Keratinocyte (primary cell): Measurements from ENCODE around the gene UNC13B. TPM values are rescaled to one million over a fixed set of nuclear protein-coding genes. Genes with fewer than 3 reads are reported as not detected.

Experiments
- DNase-seq: peaks from one replicate; pipeline ENCODE4 v3.0.0-alpha.2; 2011; ENCODE audit warnings: low read depth, missing footprints, low spot score
- FAIRE-seq: peaks from 2 replicates; lab custom pipeline; 2011; peaks lifted over from hg19 to GRCh38; lab: Jason Lieb, UNC
- H2AFZ ChIP-seq: 2 replicates; pipeline ENCODE4 v1.6.0; 2012; ENCODE audit warnings: low read length, control low read depth, inconsistent platforms; ENCODE audit not compliant: control insufficient read depth
- H3K27ac ChIP-seq: 2 replicates; pipeline ENCODE4 v1.5.1; 2011; ENCODE audit warnings: low read length; ENCODE audit not compliant: control insufficient read depth, insufficient read depth
- H3K27me3 ChIP-seq: 3 replicates; pipeline ENCODE4 v1.6.0; 2011; ENCODE audit warnings: low read length; ENCODE audit not compliant: control insufficient read depth, insufficient read depth; ENCODE audit errors: extremely low read depth
- H3K36me3 ChIP-seq, 2 experiments: 2 replicates in 1 of 2; 3 replicates in 1 of 2; pipeline ENCODE4 v1.5.1; 2011; ENCODE audit warnings: low read length in 2 of 2, mild to moderate bottlenecking in 1 of 2; ENCODE audit not compliant: control insufficient read depth in 2 of 2, insufficient read depth in 2 of 2; ENCODE audit errors: extremely low read depth in 1 of 2
- H3K4me1 ChIP-seq: 3 replicates; pipeline ENCODE4 v1.5.1; 2011; ENCODE audit warnings: low read length; ENCODE audit not compliant: control insufficient read depth, insufficient read depth; ENCODE audit errors: extremely low read depth
- H3K4me2 ChIP-seq: 3 replicates; pipeline ENCODE4 v1.6.0; 2011; ENCODE audit warnings: low read depth, low read length; ENCODE audit not compliant: control insufficient read depth, insufficient read depth; ENCODE audit errors: extremely low read depth
- H3K4me3 ChIP-seq, 3 experiments: fragments of 200-600 bp in 1 of 3; sonication (generic) in 1 of 3; 2 replicates in 2 of 3; 3 replicates in 1 of 3; pipeline ENCODE4 v1.5.1; 2011 to 2016; ENCODE audit warnings: low read length in 3 of 3, mild to moderate bottlenecking in 3 of 3, control low read depth in 2 of 3, inconsistent platforms in 1 of 3, low read depth in 1 of 3, mixed read lengths in 1 of 3, mixed run types in 1 of 3, moderate library complexity in 1 of 3; ENCODE audit not compliant: control insufficient read depth in 2 of 3, insufficient read depth in 2 of 3; ENCODE audit errors: extremely low read depth in 1 of 3
- H3K79me2 ChIP-seq: 2 replicates; pipeline ENCODE4 v1.6.0; 2012; ENCODE audit warnings: low read length; ENCODE audit not compliant: control insufficient read depth, insufficient read depth
- H3K9ac ChIP-seq: 3 replicates; pipeline ENCODE4 v1.6.0; 2011; ENCODE audit warnings: low read length; ENCODE audit not compliant: control insufficient read depth, insufficient read depth; ENCODE audit errors: extremely low read depth
- H3K9me1 ChIP-seq: 3 replicates; pipeline ENCODE4 v1.6.0; 2011; ENCODE audit warnings: low read length; ENCODE audit not compliant: control insufficient read depth, insufficient read depth; ENCODE audit errors: extremely low read depth
- H3K9me3 ChIP-seq: 2 replicates; pipeline ENCODE4 v1.5.1; 2012; ENCODE audit warnings: low read depth, low read length; ENCODE audit not compliant: control insufficient read depth
- H4K20me1 ChIP-seq: 3 replicates; pipeline ENCODE4 v1.6.0; 2011; ENCODE audit warnings: low read length; ENCODE audit not compliant: control insufficient read depth, insufficient read depth; ENCODE audit errors: extremely low read depth
- CTCF ChIP-seq, 3 experiments: IDR thresholded peaks in 1 of 3; conservative IDR thresholded peaks in 1 of 3; optimal IDR thresholded peaks in 1 of 3; 2 replicates in 2 of 3; 3 replicates in 1 of 3; pipeline versions ENCODE3 to v1.5.1; 2011; ENCODE audit warnings: low read length in 3 of 3, mild to moderate bottlenecking in 3 of 3, moderate library complexity in 2 of 3, control low read depth in 1 of 3, inconsistent platforms in 1 of 3; ENCODE audit not compliant: insufficient read depth in 2 of 3; ENCODE audit errors: extremely low read depth in 1 of 3
- EZH2 ChIP-seq: IDR thresholded peaks from one replicate; pipeline ENCODE4 v1.6.1; 2012; ENCODE audit warnings: inconsistent platforms, mild to moderate bottlenecking, low read length, moderate library complexity
- dilution Hi-C: fragments of 300-500 bp; cut with MboI; formaldehyde crosslinking; loops from one replicate; pipeline ENCODE4 v1.7.0; 2020; ENCODE audit warnings: low sequenced_read_pairs; ENCODE audit not compliant: extremely low pct_ligation_motif_present
- polyA plus RNA-seq, 5 experiments: library from polyadenylated mRNA; depleted of rRNA in 3 of 5; stranded (reverse) in 3 of 5; stranded (forward) in 1 of 5; unstranded in 1 of 5; fragments of >200 nt; gene quantifications; 1 replicate in 1 of 5; 2 replicates in 3 of 5; 3 replicates in 1 of 5; pipeline versions ENCODE4 v1.2.1 to v1.2.3, GENCODE V29; 2011 to 2012; ENCODE audit warnings: missing spikeins in 2 of 5, low read depth in 1 of 5, low replicate concordance in 1 of 5

UNC13B gene
- polyA plus RNA-seq, 1 donor (not counting 4 experiments of a cell fraction or from before 2014, with no cell fraction given), result 9.3 TPM

DNA sequence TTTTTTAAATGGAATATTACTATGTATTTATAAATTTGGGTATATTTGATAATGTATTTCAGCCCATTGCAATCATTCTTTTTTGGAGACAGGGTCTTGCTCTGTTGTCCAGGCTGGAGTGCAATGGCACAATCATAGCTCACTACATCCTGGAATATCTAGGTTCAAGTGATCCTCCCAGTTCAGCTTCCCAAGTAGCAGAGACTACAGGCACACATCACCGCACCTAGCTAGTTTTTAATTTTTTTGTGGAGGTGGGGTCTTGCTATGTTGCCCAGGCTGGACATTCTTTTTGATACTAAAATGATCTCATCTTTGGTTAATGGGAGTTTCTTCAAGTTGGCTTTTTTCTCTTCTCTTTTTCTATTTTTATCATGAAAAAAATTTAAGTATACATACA lies 91.3 kb downstream of the UNC13B start:
- FAIRE-seq (no peak), DNase-seq (no peak)
- Histone ChIP-seq H3K4me1 (no peaks in the 10 kb centered on the region), H3K27ac (no peak overlapping the region), H3K4me2 (no peak overlapping the region), H3K36me3 (no peaks in the 10 kb centered on the region), H3K9ac (no peak overlapping the region), H3K4me3 (no peak overlapping the region), H3K9me3 (no peaks in the 10 kb centered on the region), H2AFZ (no peak overlapping the region), H3K9me1 (no peaks in the 10 kb centered on the region), H3K79me2 (no peaks in the 10 kb centered on the region), H3K27me3 (no peaks in the 10 kb centered on the region), H4K20me1 (no peaks in the 10 kb centered on the region)
- dilution Hi-C loops, result no loop called here
- TF ChIP-seq CTCF (optimal IDR thresholded peaks at IDR 0.05 in 1 of 3, IDR thresholded peaks at IDR 0.05 in 1 of 3, conservative IDR thresholded peaks at IDR 0.05 in 1 of 3; ENCODE audit: extremely low read depth in 1 of 3, insufficient read depth in 2 of 3, low read length in 3 of 3), result no peak
- no peak for TF ChIP-seq EZH2

GRCh38 chr9:35254237-35254636 lies 92.4 kb downstream of the UNC13B start:
- no peak overlapping the region for H2AFZ ChIP-seq
- H3K27me3 ChIP-seq, result no peaks in the 10 kb centered on the region
- peaks cover 3% of the 10 kb centered on the region for H3K4me1 ChIP-seq
- no peak for TF ChIP-seq EZH2
- TF ChIP-seq CTCF (optimal IDR thresholded peaks at IDR 0.05 in 1 of 3, IDR thresholded peaks at IDR 0.05 in 1 of 3, conservative IDR thresholded peaks at IDR 0.05 in 1 of 3; ENCODE audit: extremely low read depth in 1 of 3, insufficient read depth in 2 of 3, low read length in 3 of 3), result no peak
- H3K4me2 ChIP-seq, result no peak overlapping the region
- no peaks in the 10 kb centered on the region for H3K9me1 ChIP-seq
- dilution Hi-C loops, result no loop called here
- H3K27ac ChIP-seq, result no peak overlapping the region
- DNase-seq (no peak), FAIRE-seq (no peak)
- H3K4me3 ChIP-seq, result no peak overlapping the region
- no peaks in the 10 kb centered on the region for H3K79me2 ChIP-seq
- no peak overlapping the region for H3K9ac ChIP-seq
- no peaks in the 10 kb centered on the region for H3K36me3 ChIP-seq
- H4K20me1 ChIP-seq, result no peaks in the 10 kb centered on the region
- no peaks in the 10 kb centered on the region for H3K9me3 ChIP-seq
